Activated naive CD8-positive, alpha-beta T cell treated with anti-CD3 and anti-CD28 coated beads, Interleukin-2, amount 50 U/mL, for 24 hours (primary cell): ENCODE results near the gene EFTUD2.

ENCODE experiments used
- ATAC-seq: fragments of 150-1000 bp; cut with Tn5 transposase; one replicate; pipeline ENCODE4 v1.10.0; 2021
- DNase-seq: peaks from one replicate; pipeline ENCODE4 v3.0.0; 2021
- H3K27ac Mint-ChIP-seq: one replicate; pipeline ENCODE4 v1.8.0; 2021; ENCODE audit warnings: mild to moderate bottlenecking, mixed read lengths
- H3K27me3 Mint-ChIP-seq: one replicate; pipeline ENCODE4 v1.8.0; 2021; ENCODE audit warnings: mixed read lengths
- H3K36me3 Mint-ChIP-seq: one replicate; pipeline ENCODE4 v1.8.0; 2021; ENCODE audit warnings: low read depth, mixed read lengths
- H3K4me1 Mint-ChIP-seq: one replicate; pipeline ENCODE4 v1.8.0; 2021; ENCODE audit warnings: mixed read lengths
- H3K4me3 Mint-ChIP-seq: one replicate; pipeline ENCODE4 v1.8.0; 2021; ENCODE audit warnings: mild to moderate bottlenecking, moderate library complexity, mixed read lengths
- H3K9me3 Mint-ChIP-seq: one replicate; pipeline ENCODE4 v1.8.0; 2021; ENCODE audit warnings: mixed read lengths

Gene EFTUD2

DNA sequence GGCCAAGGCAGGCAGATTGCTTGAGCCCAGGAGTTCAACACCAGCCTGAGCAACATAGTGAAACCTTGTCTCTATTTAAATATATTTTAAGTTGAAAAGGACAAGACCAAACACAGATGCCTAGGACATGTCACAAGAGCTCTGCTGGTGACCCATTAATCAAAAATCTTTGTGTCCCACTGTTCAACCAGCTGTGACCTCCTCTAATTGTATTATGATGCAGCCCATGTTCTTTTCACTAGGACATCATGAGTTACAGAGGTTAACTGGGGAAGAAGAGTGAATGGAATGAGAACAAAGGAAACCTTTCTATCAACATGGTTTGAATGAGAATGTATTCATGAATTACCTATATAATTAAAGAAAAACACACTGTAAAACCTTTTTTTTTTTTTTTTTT is 7.0 kb downstream of the EFTUD2 start:
- Mint-ChIP-seq H3K36me3 (peaks cover 24% of the 10 kb centered on the region), H3K27me3 (no peaks in the 10 kb centered on the region), H3K9me3 (no peaks in the 10 kb centered on the region), H3K4me1 (peaks cover 20% of the 10 kb centered on the region), H3K4me3 (no peak overlapping the region), H3K27ac (no peak overlapping the region)
- DNase-seq (no peak), ATAC-seq (no peak)

DNA sequence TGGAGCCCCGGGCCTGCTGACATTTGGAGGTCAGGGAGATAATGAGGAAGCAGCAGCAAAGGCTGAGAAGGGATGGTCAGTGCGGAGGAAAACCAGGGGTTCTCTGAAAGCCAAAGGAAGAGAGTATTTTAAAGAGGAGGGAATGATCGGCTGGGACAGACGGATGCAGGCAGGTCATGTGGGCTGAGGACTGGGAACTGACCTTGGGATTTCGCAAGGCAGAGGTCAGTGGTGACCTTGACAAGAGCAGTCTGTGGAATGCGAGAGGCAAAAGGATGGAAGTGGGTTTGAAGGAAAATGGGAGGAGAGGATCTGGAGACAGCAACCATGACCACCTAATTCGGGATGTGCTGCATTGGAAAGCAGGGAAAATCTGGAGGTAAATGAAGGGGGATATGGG is 10.2 kb downstream of the EFTUD2 start:
- Mint-ChIP-seq H3K36me3 (peaks cover 29% of the 10 kb centered on the region), H3K27me3 (no peaks in the 10 kb centered on the region), H3K4me1 (peaks cover 10% of the 10 kb centered on the region), H3K9me3 (no peaks in the 10 kb centered on the region), H3K27ac (no peak overlapping the region), H3K4me3 (no peak overlapping the region)
- DNase-seq (no peak), ATAC-seq (no peak)

- Mint-ChIP-seq H3K27me3 (no peaks in the 10 kb centered on the region), H3K4me3 (no peak overlapping the region), H3K4me1 (peaks cover 8% of the 10 kb centered on the region), H3K36me3 (peaks cover 32% of the 10 kb centered on the region), H3K9me3 (no peaks in the 10 kb centered on the region), H3K27ac (no peak overlapping the region)
- DNase-seq, result no peak
- ATAC-seq, result no peak
Observed at GRCh38 chr17:44887971-44888954, 11.0 kb downstream of the EFTUD2 start.

DNA sequence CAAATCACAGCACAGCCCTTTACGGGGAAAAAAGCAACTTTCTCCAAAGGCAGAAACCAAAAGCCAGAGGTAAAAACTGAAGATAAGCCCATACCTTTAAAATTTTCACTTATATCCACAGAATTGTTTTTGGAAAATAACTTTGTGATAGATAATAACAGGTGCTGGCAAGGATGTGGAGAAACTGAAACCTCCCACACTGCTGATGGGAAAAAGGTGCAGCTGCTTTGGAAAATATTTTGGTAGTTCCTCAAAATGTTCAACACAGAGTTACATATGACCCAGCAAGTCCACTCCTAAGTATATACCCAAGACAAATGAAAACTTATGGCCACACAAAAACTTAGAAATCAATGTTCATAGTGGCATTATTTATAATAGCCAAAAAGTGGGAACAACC is 12.2 kb downstream of the EFTUD2 start:
- no peak for ATAC-seq
- Mint-ChIP-seq H3K4me3 (no peak overlapping the region), H3K4me1 (peaks cover 8% of the 10 kb centered on the region), H3K27ac (no peak overlapping the region), H3K27me3 (no peaks in the 10 kb centered on the region), H3K36me3 (peaks cover 42% of the 10 kb centered on the region), H3K9me3 (no peaks in the 10 kb centered on the region)
- DNase-seq, result no peak

DNA sequence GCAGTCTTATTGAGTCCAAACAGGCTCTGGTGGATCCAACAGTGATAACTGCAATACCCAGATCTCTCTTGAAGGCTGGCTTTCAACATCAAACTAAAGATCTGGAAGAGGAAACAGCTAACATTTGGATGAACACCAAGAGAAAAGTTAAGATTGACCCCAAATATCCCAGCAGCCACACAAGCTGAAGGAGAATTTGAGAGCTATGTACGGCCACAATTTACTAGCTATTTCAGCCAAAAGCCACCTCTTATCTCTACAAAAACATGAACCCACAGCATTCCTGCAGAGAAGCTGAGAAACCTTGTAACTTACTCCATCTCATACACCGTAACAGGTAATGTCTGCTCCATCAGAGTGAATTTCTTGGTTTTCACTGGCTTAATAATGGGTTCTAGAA is 14.3 kb downstream of the EFTUD2 start:
- DNase-seq (no peak), ATAC-seq (no peak)
- Mint-ChIP-seq H3K4me3 (no peak overlapping the region), H3K4me1 (peaks cover 3% of the 10 kb centered on the region), H3K36me3 (peaks cover 48% of the 10 kb centered on the region), H3K27ac (no peak overlapping the region), H3K27me3 (no peaks in the 10 kb centered on the region), H3K9me3 (no peaks in the 10 kb centered on the region)

DNA sequence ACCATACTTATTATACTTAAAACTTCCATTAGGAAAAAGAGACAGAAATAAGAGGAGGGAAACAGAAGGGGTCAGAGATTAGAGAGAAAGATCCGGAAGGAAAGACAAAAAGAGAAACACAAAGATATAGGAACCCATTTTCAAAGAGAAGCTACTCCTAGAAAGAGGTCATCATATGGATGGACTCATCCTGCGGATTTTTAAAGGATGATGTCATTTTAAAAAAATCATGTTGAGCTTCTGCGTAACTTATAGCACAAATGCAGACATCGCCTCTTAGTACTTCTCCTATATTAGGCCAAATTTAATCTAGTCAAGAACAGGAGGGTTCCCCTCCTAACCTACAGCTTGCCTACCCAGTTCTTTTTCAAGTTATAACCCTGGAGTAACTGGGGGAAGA is 18.1 kb downstream of the EFTUD2 start:
- H3K27me3 Mint-ChIP-seq, result no peaks in the 10 kb centered on the region

GRCh38 chr17:44880062-44880461 is 19.2 kb downstream of the EFTUD2 start:
- Mint-ChIP-seq H3K27me3 (no peaks in the 10 kb centered on the region), H3K4me3 (no peak overlapping the region), H3K4me1 (no peaks in the 10 kb centered on the region), H3K27ac (no peak overlapping the region), H3K9me3 (no peaks in the 10 kb centered on the region), H3K36me3 (peaks cover 61% of the 10 kb centered on the region)
- DNase-seq, result no peak
- ATAC-seq, result no peak

More for the DNA sequence above, 18.1 kb downstream of the EFTUD2 start:
- Mint-ChIP-seq H3K9me3 (no peaks in the 10 kb centered on the region), H3K27ac (no peak overlapping the region), H3K4me1 (no peaks in the 10 kb centered on the region), H3K4me3 (no peak overlapping the region), H3K36me3 (peaks cover 59% of the 10 kb centered on the region)
- no peak for DNase-seq
- no peak for ATAC-seq

DNA sequence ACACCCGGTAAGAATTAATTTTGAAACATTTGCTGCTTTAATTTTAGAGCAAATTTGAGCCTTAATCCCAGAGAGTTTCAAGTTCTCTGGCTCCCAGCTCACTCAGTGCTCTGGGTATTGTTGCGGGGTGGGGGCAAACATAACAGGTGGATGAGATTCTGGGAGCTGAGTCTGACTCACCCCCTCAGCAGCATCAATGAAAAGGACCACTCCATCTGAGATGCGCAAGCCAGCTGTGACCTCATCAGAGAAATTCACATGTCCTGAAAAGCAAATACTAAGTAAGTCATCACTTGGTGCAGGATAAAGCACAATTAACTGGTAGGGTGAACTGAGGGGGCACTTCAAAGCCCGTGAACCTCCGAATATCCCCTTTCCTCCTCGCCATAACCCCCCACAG is 19.9 kb downstream of the EFTUD2 start:
- Mint-ChIP-seq H3K4me3 (no peak overlapping the region), H3K27ac (no peak overlapping the region), H3K36me3 (peaks cover 55% of the 10 kb centered on the region), H3K9me3 (no peaks in the 10 kb centered on the region), H3K4me1 (no peaks in the 10 kb centered on the region), H3K27me3 (no peaks in the 10 kb centered on the region)
- DNase-seq (no peak), ATAC-seq (no peak)

DNA sequence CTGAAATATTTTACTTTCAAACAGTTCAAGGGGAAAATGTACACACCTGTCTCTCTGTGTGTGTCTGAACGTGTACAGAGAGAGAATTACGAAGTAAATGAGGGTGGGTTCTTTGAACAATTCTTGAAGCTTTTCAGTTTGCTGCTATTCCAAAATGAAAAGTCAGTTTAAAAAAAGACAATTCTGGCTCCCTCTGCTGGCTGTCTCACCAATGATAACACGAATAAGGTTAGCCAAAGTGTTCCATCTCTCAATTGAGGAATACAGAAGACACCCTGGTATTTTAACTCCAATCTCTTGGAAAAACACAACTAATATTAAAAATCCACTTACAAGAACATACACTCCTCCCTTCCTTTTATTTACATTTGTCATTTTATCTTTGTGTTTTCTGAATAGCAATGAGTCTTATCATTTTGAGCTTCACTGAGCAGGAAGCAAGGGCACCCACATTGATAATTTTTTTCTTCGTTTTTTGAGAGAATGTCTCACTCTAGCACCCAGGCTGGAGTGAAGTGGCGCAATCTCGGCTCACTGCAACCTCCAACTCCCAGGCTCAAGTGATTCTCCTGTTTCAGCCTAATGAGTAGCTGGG is 20.5 kb downstream of the EFTUD2 start:
- Mint-ChIP-seq H3K27me3 (no peaks in the 10 kb centered on the region), H3K9me3 (no peaks in the 10 kb centered on the region), H3K4me3 (no peak overlapping the region), H3K4me1 (no peaks in the 10 kb centered on the region), H3K27ac (no peak overlapping the region), H3K36me3 (peaks cover 58% of the 10 kb centered on the region)
- ATAC-seq, result no peak
- DNase-seq, result no peak

GRCh38 chr17:44877121-44877520 is 22.1 kb downstream of the EFTUD2 start:
- Mint-ChIP-seq H3K27ac (no peak overlapping the region), H3K9me3 (no peaks in the 10 kb centered on the region), H3K4me1 (no peaks in the 10 kb centered on the region), H3K36me3 (peaks cover 51% of the 10 kb centered on the region), H3K27me3 (no peaks in the 10 kb centered on the region), H3K4me3 (no peak overlapping the region)
- DNase-seq (no peak), ATAC-seq (no peak)

GRCh38 chr17:44875761-44876160 is 23.5 kb downstream of the EFTUD2 start:
- H3K4me3 Mint-ChIP-seq, result no peak overlapping the region
- peaks cover 53% of the 10 kb centered on the region for H3K36me3 Mint-ChIP-seq
- no peaks in the 10 kb centered on the region for H3K27me3 Mint-ChIP-seq
- no peak for DNase-seq
- H3K27ac Mint-ChIP-seq, result no peak overlapping the region
- no peaks in the 10 kb centered on the region for H3K9me3 Mint-ChIP-seq
- H3K4me1 Mint-ChIP-seq, result no peaks in the 10 kb centered on the region
- no peak for ATAC-seq

GRCh38 chr17:44872131-44872768 is 27.0 kb downstream of the EFTUD2 start:
- DNase-seq, result no peak
- no peak overlapping the region for H3K27ac Mint-ChIP-seq
- peaks cover 56% of the 10 kb centered on the region for H3K36me3 Mint-ChIP-seq
- no peak for ATAC-seq
- no peaks in the 10 kb centered on the region for H3K4me1 Mint-ChIP-seq
- no peaks in the 10 kb centered on the region for H3K27me3 Mint-ChIP-seq
- H3K4me3 Mint-ChIP-seq, result no peak overlapping the region
- no peaks in the 10 kb centered on the region for H3K9me3 Mint-ChIP-seq

GRCh38 chr17:44871556-44871955 is 27.7 kb downstream of the EFTUD2 start:
- H3K36me3 Mint-ChIP-seq, result peaks cover 56% of the 10 kb centered on the region

GRCh38 chr17:44867841-44868240 is 31.4 kb downstream of the EFTUD2 start:
- no peaks in the 10 kb centered on the region for H3K9me3 Mint-ChIP-seq
- no peak for ATAC-seq

More at GRCh38 chr17:44871556-44871955, 27.7 kb downstream of the EFTUD2 start:
- Mint-ChIP-seq H3K4me3 (no peak overlapping the region), H3K4me1 (no peaks in the 10 kb centered on the region), H3K27me3 (no peaks in the 10 kb centered on the region), H3K9me3 (no peaks in the 10 kb centered on the region), H3K27ac (no peak overlapping the region)
- no peak for DNase-seq
- no peak for ATAC-seq

DNA sequence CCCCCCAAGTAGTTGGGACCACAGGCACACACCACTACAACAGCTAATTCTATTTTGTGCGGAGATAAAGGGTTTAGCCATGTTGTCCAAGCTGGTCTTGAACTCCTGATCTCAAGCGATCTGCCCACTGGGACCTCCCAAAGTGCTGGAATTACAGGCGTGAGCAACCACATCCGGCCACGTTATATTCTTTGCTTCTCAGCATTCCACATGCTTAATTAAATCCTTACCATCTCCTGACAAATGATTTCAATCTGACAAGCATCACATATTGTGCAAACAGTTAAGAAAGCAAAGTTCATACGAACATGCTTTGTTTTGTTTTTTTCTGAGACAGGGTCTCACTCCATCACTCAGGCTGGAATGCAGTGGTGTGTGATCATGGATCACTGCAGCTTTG is 33.3 kb downstream of the EFTUD2 start:
- no peak for ATAC-seq
- no peaks in the 10 kb centered on the region for H3K27me3 Mint-ChIP-seq
- no peaks in the 10 kb centered on the region for H3K4me1 Mint-ChIP-seq
- no peaks in the 10 kb centered on the region for H3K9me3 Mint-ChIP-seq
- no peak overlapping the region for H3K27ac Mint-ChIP-seq
- no peak overlapping the region for H3K4me3 Mint-ChIP-seq
- H3K36me3 Mint-ChIP-seq, result peaks cover 55% of the 10 kb centered on the region
- DNase-seq, result no peak

More at GRCh38 chr17:44867841-44868240, 31.4 kb downstream of the EFTUD2 start:
- no peaks in the 10 kb centered on the region for H3K4me1 Mint-ChIP-seq
- H3K36me3 Mint-ChIP-seq, result peaks cover 62% of the 10 kb centered on the region
- DNase-seq, result no peak
- no peak overlapping the region for H3K27ac Mint-ChIP-seq
- no peaks in the 10 kb centered on the region for H3K27me3 Mint-ChIP-seq
- H3K4me3 Mint-ChIP-seq, result no peak overlapping the region
